Mucosa of rectum (tissue), 2 donors: ENCODE data around the gene COL6A1.
"Not testable (repeated sequence)": the region's sequence is repeated elsewhere in the genome, so short reads cannot be mapped to it uniquely, and the experiment has no call there.

Experiments used
- H3K27ac ChIP-seq, 2 donors: one replicate each; pipeline ENCODE4 v1.7.0; 2013; ENCODE audit warnings: inconsistent platforms in 2 of 2, low read depth in 2 of 2, low read length in 2 of 2
- H3K27me3 ChIP-seq, 2 donors: one replicate each; pipeline ENCODE4 v1.7.0; 2013; ENCODE audit warnings: low read length in 2 of 2; ENCODE audit not compliant: control insufficient read depth in 2 of 2, insufficient read depth in 2 of 2
- H3K36me3 ChIP-seq, 2 donors: one replicate each; pipeline ENCODE4 v1.7.0; 2013; ENCODE audit warnings: low read length in 2 of 2; ENCODE audit not compliant: control insufficient read depth in 2 of 2, insufficient read depth in 2 of 2
- H3K4me1 ChIP-seq, 2 donors: one replicate each; pipeline ENCODE4 v1.7.0; 2013; ENCODE audit warnings: low read length in 2 of 2, mild to moderate bottlenecking in 1 of 2; ENCODE audit not compliant: control insufficient read depth in 2 of 2, insufficient read depth in 2 of 2
- H3K4me3 ChIP-seq, 2 donors: one replicate each; pipeline ENCODE4 v1.7.0; 2013; ENCODE audit warnings: low read length in 2 of 2
- H3K9ac ChIP-seq, 2 donors: one replicate each; pipeline ENCODE4 v1.7.0; 2013; ENCODE audit warnings: low read length in 2 of 2, low read depth in 1 of 2, mild to moderate bottlenecking in 1 of 2
- H3K9me3 ChIP-seq, 2 donors: one replicate each; pipeline ENCODE4 v1.7.0; 2013; ENCODE audit warnings: low read length in 2 of 2; ENCODE audit not compliant: control insufficient read depth in 2 of 2
- donor health status: healthy.
- donor health status: Normal muscosa, but diverticular disease.

COL6A1 gene

GRCh38 chr21:46040707-46041106 lies 59.1 kb downstream of the COL6A1 start:
- Histone ChIP-seq H3K36me3 (no peaks in the 10 kb centered on the region), H3K4me1 (no peaks in the 10 kb centered on the region), H3K4me3 (no peak overlapping the region), H3K27me3 (no peaks in the 10 kb centered on the region), H3K27ac (no peak overlapping the region), H3K9me3 (no peaks in the 10 kb centered on the region), H3K9ac (no peak overlapping the region)

- H3K4me1 ChIP-seq: no peaks in the 10 kb centered on the region
- H3K27me3 ChIP-seq: no peaks in the 10 kb centered on the region
- H3K36me3 ChIP-seq: no peaks in the 10 kb centered on the region
- no peaks in the 10 kb centered on the region for H3K9me3 ChIP-seq
- no peak overlapping the region for H3K4me3 ChIP-seq
- no peak overlapping the region for H3K27ac ChIP-seq
- no peak overlapping the region for H3K9ac ChIP-seq
Observed at GRCh38 chr21:46041183-46041582, 59.6 kb downstream of the COL6A1 start.

GRCh38 chr21:46045154-46045553 lies 63.6 kb downstream of the COL6A1 start:
- no peak overlapping the region for H3K4me3 ChIP-seq
- peaks cover 0 to 9% of the 10 kb centered on the region in 2 donors for H3K4me1 ChIP-seq
- H3K27me3 ChIP-seq: no peaks in the 10 kb centered on the region
- no peak overlapping the region for H3K27ac ChIP-seq
- H3K9ac ChIP-seq: no peak overlapping the region
- H3K9me3 ChIP-seq: no peaks in the 10 kb centered on the region
- H3K36me3 ChIP-seq: no peaks in the 10 kb centered on the region

- Histone ChIP-seq H3K27ac (no peak overlapping the region), H3K4me1 (peaks cover 0 to 10% of the 10 kb centered on the region in 2 donors), H3K27me3 (no peaks in the 10 kb centered on the region), H3K9ac (no peak overlapping the region), H3K36me3 (no peaks in the 10 kb centered on the region), H3K9me3 (no peaks in the 10 kb centered on the region), H3K4me3 (no peak overlapping the region)
Observed at GRCh38 chr21:46046471-46046870, 64.9 kb downstream of the COL6A1 start.

- H3K9ac ChIP-seq, H3K27ac ChIP-seq, H3K4me3 ChIP-seq, H3K9me3 ChIP-seq, H3K27me3 ChIP-seq, H3K36me3 ChIP-seq: not testable (repeated sequence)
- peaks cover 0 to 10% of the 10 kb centered on the region in 2 donors for H3K4me1 ChIP-seq
Observed at GRCh38 chr21:46046906-46047305, 65.3 kb downstream of the COL6A1 start.

- Histone ChIP-seq H3K4me1 (peaks cover 0 to 10% of the 10 kb centered on the region in 2 donors), H3K27ac (peak overlapping the region; percentile 80 to 82), H3K36me3 (no peaks in the 10 kb centered on the region), H3K9ac (no peak overlapping the region), H3K9me3 (no peaks in the 10 kb centered on the region), H3K4me3 (no peak overlapping the region), H3K27me3 (no peaks in the 10 kb centered on the region)
Observed at GRCh38 chr21:46048926-46049889, 67.6 kb downstream of the COL6A1 start.

- H3K4me3 ChIP-seq: no peak overlapping the region
- no peaks in the 10 kb centered on the region for H3K36me3 ChIP-seq
- peak overlapping the region in 1 of 2 donors; percentile 18 for H3K9ac ChIP-seq
- no peaks in the 10 kb centered on the region for H3K27me3 ChIP-seq
- peaks cover 0 to 10% of the 10 kb centered on the region in 2 donors for H3K4me1 ChIP-seq
- no peaks in the 10 kb centered on the region for H3K9me3 ChIP-seq
- peak overlapping the region; percentile 80 to 82 for H3K27ac ChIP-seq
Observed at GRCh38 chr21:46049890-46050667, 68.5 kb downstream of the COL6A1 start.

- peak overlapping the region; percentile 80 to 82 for H3K27ac ChIP-seq
- no peak overlapping the region for H3K9ac ChIP-seq
- H3K9me3 ChIP-seq: no peaks in the 10 kb centered on the region
- no peaks in the 10 kb centered on the region for H3K27me3 ChIP-seq
- H3K4me3 ChIP-seq: no peak overlapping the region
- H3K36me3 ChIP-seq: no peaks in the 10 kb centered on the region
- H3K4me1 ChIP-seq: peaks cover 0 to 12% of the 10 kb centered on the region in 2 donors
Observed at GRCh38 chr21:46050668-46051378, 69.3 kb downstream of the COL6A1 start.

GRCh38 chr21:46051379-46051770 lies 69.8 kb downstream of the COL6A1 start:
- no peak overlapping the region for H3K27ac ChIP-seq

More at GRCh38 chr21:46051379-46051770, 69.8 kb downstream of the COL6A1 start:
- Histone ChIP-seq H3K4me3 (no peak overlapping the region), H3K9ac (no peak overlapping the region), H3K36me3 (no peaks in the 10 kb centered on the region), H3K9me3 (no peaks in the 10 kb centered on the region), H3K27me3 (no peaks in the 10 kb centered on the region), H3K4me1 (peaks cover 0 to 12% of the 10 kb centered on the region in 2 donors)
